Smooth muscle cell (in vitro differentiated cells): ENCODE data around the gene DSC2. TPM values are rescaled to one million over a fixed set of nuclear protein-coding genes. Genes with fewer than 3 reads are reported as not detected.

Experiments used
- DNase-seq: peaks from one replicate; lab custom pipeline; 2025; ENCODE audit not compliant: unreplicated experiment; lab: John Stamatoyannopoulos, UW
- H2AFZ ChIP-seq: fragments of 200-600 bp; sonication (generic); 2 replicates; pipeline ENCODE4 v1.6.0; 2016; ENCODE audit warnings: antibody characterized with exemption, low read depth, mild to moderate bottlenecking
- H3F3A ChIP-seq: fragments of 200-600 bp; sonication (generic); 2 replicates; pipeline ENCODE4 v1.6.0; 2017; ENCODE audit warnings: antibody characterized with exemption, low read depth
- H3K27ac ChIP-seq: fragments of 200-600 bp; sonication (generic); 2 replicates; pipeline ENCODE4 v1.5.1; 2016; ENCODE audit warnings: low read depth, mild to moderate bottlenecking
- H3K27me3 ChIP-seq: fragments of 200-600 bp; sonication (generic); 2 replicates; pipeline ENCODE4 v1.6.1; 2016; ENCODE audit warnings: low read depth, mild to moderate bottlenecking
- H3K36me3 ChIP-seq: fragments of 200-600 bp; sonication (generic); 2 replicates; pipeline ENCODE4 v1.5.1; 2016; ENCODE audit warnings: low read depth
- H3K4me1 ChIP-seq: fragments of 200-600 bp; sonication (generic); 2 replicates; pipeline ENCODE4 v1.5.1; 2016; ENCODE audit warnings: low read depth
- H3K4me2 ChIP-seq: fragments of 200-600 bp; sonication (generic); 2 replicates; pipeline ENCODE4 v1.6.0; 2016; ENCODE audit warnings: mild to moderate bottlenecking
- H3K4me3 ChIP-seq: fragments of 200-600 bp; sonication (generic); 2 replicates; pipeline ENCODE4 v1.5.1; 2016; ENCODE audit warnings: mild to moderate bottlenecking
- H3K79me2 ChIP-seq: fragments of 200-600 bp; sonication (generic); 2 replicates; pipeline ENCODE4 v1.6.0; 2016; ENCODE audit warnings: low read depth, mild to moderate bottlenecking
- H3K9ac ChIP-seq: fragments of 200-600 bp; sonication (generic); 2 replicates; pipeline ENCODE4 v1.6.0; 2016; ENCODE audit warnings: low read depth
- H3K9me3 ChIP-seq: fragments of 200-600 bp; sonication (generic); replicated peaks from 2 replicates; pipeline ENCODE4 v1.5.1; 2016; ENCODE audit warnings: low read depth
- H4K20me1 ChIP-seq: fragments of 200-600 bp; sonication (generic); 2 replicates; pipeline ENCODE4 v1.6.0; 2016; ENCODE audit warnings: low read depth
- CTCF ChIP-seq: fragments of 200-600 bp; sonication (generic); IDR thresholded peaks from 2 replicates; pipeline ENCODE4 v1.5.1; 2017; ENCODE audit warnings: borderline replicate concordance, mild to moderate bottlenecking, antibody characterized with exemption; ENCODE audit not compliant: insufficient read depth, poor library complexity, severe bottlenecking
- WGBS: methylation state at CpG from one replicate; pipeline ENCODE4 v1.1.7; 2016; ENCODE audit warnings: low lambda C conversion rate; 5-methylcytosine and 5-hydroxymethylcytosine counted together
- polyA plus RNA-seq: library from polyadenylated mRNA; unstranded; fragments of >200 nt; fragmentation: Nextera tagmentation; extraction: Ambion mirVana; gene quantifications from 2 replicates; pipeline ENCODE4 v1.2.1, GENCODE V29; 2016
- total RNA-seq: library from RNA; depleted of rRNA; stranded (reverse); fragments of >200 nt; gene quantifications from 2 replicates; pipeline ENCODE4 v1.2.3, GENCODE V29; 2014

The DSC2 gene
- total and polyA plus RNA-seq, 2 experiments from 2014 or later, result 15.6 to 78.8 TPM

GRCh38 chr18:31077878-31078277 is 24.3 kb downstream of the DSC2 start:
- no peak overlapping the region for H2AFZ ChIP-seq
- no peak for TF ChIP-seq CTCF
- no peak for DNase-seq
- H3K9me3 ChIP-seq, result no peaks in the 10 kb centered on the region
- no peak overlapping the region for H3K9ac ChIP-seq
- no peaks in the 10 kb centered on the region for H4K20me1 ChIP-seq
- H3K36me3 ChIP-seq, result peaks cover 8% of the 10 kb centered on the region
- no peaks in the 10 kb centered on the region for H3K27me3 ChIP-seq
- no peak overlapping the region for H3K4me3 ChIP-seq
- no peak overlapping the region for H3K27ac ChIP-seq
- no peak overlapping the region for H3K4me2 ChIP-seq
- 90% methylated on average over 1 of the region's 1 CpG for WGBS
- H3K79me2 ChIP-seq, result peaks cover 5% of the 10 kb centered on the region
- no peaks in the 10 kb centered on the region for H3K4me1 ChIP-seq
- no peaks in the 10 kb centered on the region for H3F3A ChIP-seq

GRCh38 chr18:31072175-31072574 is 30.0 kb downstream of the DSC2 start:
- Histone ChIP-seq H3F3A (no peaks in the 10 kb centered on the region), H3K4me1 (no peaks in the 10 kb centered on the region), H3K36me3 (peaks cover 5% of the 10 kb centered on the region), H3K27me3 (no peaks in the 10 kb centered on the region), H3K4me2 (no peak overlapping the region), H3K79me2 (peaks cover 5% of the 10 kb centered on the region), H3K4me3 (no peak overlapping the region), H3K9me3 (no peaks in the 10 kb centered on the region), H2AFZ (no peak overlapping the region), H4K20me1 (no peaks in the 10 kb centered on the region), H3K27ac (peak overlapping the region; percentile 3), H3K9ac (no peak overlapping the region)
- TF ChIP-seq CTCF, result no peak
- whole genome bisulfite sequencing, result 77% methylated on average over 4 of the region's 4 CpGs
- DNase-seq, result no peak

GRCh38 chr18:31070206-31070605 is 32.0 kb downstream of the DSC2 start:
- no peaks in the 10 kb centered on the region for H3F3A ChIP-seq
- H3K36me3 ChIP-seq, result no peaks in the 10 kb centered on the region
- no peak overlapping the region for H3K4me2 ChIP-seq
- no peak overlapping the region for H3K4me3 ChIP-seq
- no peaks in the 10 kb centered on the region for H3K27me3 ChIP-seq
- H4K20me1 ChIP-seq, result no peaks in the 10 kb centered on the region
- no peaks in the 10 kb centered on the region for H3K4me1 ChIP-seq
- no peak for TF ChIP-seq CTCF
- 55% methylated on average over 3 of the region's 3 CpGs for WGBS
- peak overlapping the region; percentile 51 for H3K27ac ChIP-seq
- DNase-seq, result no peak
- H3K9me3 ChIP-seq, result no peaks in the 10 kb centered on the region
- no peak overlapping the region for H2AFZ ChIP-seq
- H3K9ac ChIP-seq, result no peak overlapping the region
- no peaks in the 10 kb centered on the region for H3K79me2 ChIP-seq

GRCh38 chr18:31066266-31066665 is 36.0 kb downstream of the DSC2 start:
- WGBS, result 100% methylated on average over 1 of the region's 1 CpG
- DNase-seq, result no peak

More at GRCh38 chr18:31066266-31066665, 36.0 kb downstream of the DSC2 start:
- H3K36me3 ChIP-seq, result no peaks in the 10 kb centered on the region
- H3K27ac ChIP-seq, result no peak overlapping the region
- H4K20me1 ChIP-seq, result no peaks in the 10 kb centered on the region
- no peaks in the 10 kb centered on the region for H3F3A ChIP-seq
- no peak overlapping the region for H3K4me3 ChIP-seq
- H3K79me2 ChIP-seq, result no peaks in the 10 kb centered on the region
- TF ChIP-seq CTCF, result no peak
- H3K9me3 ChIP-seq, result no peaks in the 10 kb centered on the region
- H3K4me2 ChIP-seq, result no peak overlapping the region
- no peaks in the 10 kb centered on the region for H3K27me3 ChIP-seq
- no peak overlapping the region for H2AFZ ChIP-seq
- H3K4me1 ChIP-seq, result no peaks in the 10 kb centered on the region
- H3K9ac ChIP-seq, result no peak overlapping the region
